Measurements from ENCODE around the gene DIO3.

DNA sequence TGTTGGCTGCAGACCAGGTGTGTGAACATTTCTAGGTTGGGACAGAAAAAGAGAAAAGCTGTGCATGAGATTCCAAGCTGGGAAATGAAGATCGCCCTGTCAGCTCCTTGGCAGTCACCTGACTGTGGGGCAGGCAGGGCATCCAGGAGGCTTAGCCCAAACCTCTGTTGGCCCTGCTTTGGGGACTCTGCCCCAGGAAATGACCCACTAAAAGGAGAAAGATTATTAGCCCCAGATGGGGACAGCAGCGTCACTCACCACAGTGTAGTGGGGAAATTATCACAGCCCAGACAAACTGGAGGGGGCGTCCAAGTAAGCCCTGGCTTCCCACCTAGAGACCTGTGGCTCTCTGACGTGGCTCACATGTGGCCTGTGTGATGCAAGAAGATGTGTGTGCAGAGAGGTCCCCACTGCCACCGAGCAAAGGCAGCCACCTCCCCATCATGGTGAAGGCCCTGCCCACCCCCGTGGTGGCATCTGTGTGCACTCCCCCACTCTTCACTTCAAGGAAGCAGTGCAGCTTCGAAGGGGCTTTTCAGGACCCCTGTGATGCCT, 39.1 kb downstream of the DIO3 start:
- TF ChIP-seq, protein P1, sequence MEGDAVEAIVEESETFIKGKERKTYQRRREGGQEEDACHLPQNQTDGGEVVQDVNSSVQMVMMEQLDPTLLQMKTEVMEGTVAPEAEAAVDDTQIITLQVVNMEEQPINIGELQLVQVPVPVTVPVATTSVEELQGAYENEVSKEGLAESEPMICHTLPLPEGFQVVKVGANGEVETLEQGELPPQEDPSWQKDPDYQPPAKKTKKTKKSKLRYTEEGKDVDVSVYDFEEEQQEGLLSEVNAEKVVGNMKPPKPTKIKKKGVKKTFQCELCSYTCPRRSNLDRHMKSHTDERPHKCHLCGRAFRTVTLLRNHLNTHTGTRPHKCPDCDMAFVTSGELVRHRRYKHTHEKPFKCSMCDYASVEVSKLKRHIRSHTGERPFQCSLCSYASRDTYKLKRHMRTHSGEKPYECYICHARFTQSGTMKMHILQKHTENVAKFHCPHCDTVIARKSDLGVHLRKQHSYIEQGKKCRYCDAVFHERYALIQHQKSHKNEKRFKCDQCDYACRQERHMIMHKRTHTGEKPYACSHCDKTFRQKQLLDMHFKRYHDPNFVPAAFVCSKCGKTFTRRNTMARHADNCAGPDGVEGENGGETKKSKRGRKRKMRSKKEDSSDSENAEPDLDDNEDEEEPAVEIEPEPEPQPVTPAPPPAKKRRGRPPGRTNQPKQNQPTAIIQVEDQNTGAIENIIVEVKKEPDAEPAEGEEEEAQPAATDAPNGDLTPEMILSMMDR (IDR thresholded peaks at IDR 0.05; ENCODE audit: poor library complexity), result no peak
- TF ChIP-seq EZH2 (IDR thresholded peaks at IDR 0.05; ENCODE audit: borderline replicate concordance) (no peak), EZH2phosphoT487 (IDR thresholded peaks at IDR 0.05; ENCODE audit: low read depth, severe bottlenecking, unreplicated experiment) (no peak)
